Natural killer cell (primary cell): ENCODE measurements around the gene PPP2R2C. TPM values are rescaled to one million over a fixed set of nuclear protein-coding genes. Genes with fewer than 3 reads are reported as not detected.

ENCODE experiments used
- ATAC-seq, 3 donors: fragments of 150-1000 bp in 2 of 3; fragments of 200-7000 bp in 1 of 3; cut with Tn5 transposase; 1 replicate in 1 of 3; 2 replicates in 2 of 3; pipeline ENCODE4 v1.10.0; 2021; ENCODE audit warnings: mild to moderate bottlenecking in 2 of 3, moderate library complexity in 2 of 3
- DNase-seq, 2 donors: peaks; one replicate each; pipeline versions ENCODE4 v3.0.0 to v3.0.0-alpha.2; 2013 to 2021; ENCODE audit warnings: mixed read lengths in 1 of 2
- H3K27ac ChIP-seq: one replicate; pipeline ENCODE4 v1.5.1; 2013; ENCODE audit warnings: mild to moderate bottlenecking, low read length
- H3K27me3 ChIP-seq: one replicate; pipeline ENCODE4 v1.6.1; 2013; ENCODE audit warnings: low read length; ENCODE audit not compliant: control insufficient read depth, insufficient read depth
- H3K36me3 ChIP-seq: one replicate; pipeline ENCODE4 v1.6.1; 2013; ENCODE audit warnings: low read length; ENCODE audit not compliant: control insufficient read depth, insufficient read depth
- H3K4me1 ChIP-seq: one replicate; pipeline ENCODE4 v1.6.1; 2013; ENCODE audit warnings: low read length; ENCODE audit not compliant: control insufficient read depth, insufficient read depth
- H3K4me3 ChIP-seq: one replicate; pipeline ENCODE4 v1.5.1; 2013; ENCODE audit warnings: low read length
- H3K9me3 ChIP-seq: one replicate; pipeline ENCODE4 v1.6.1; 2013; ENCODE audit warnings: low read length; ENCODE audit not compliant: control insufficient read depth, insufficient read depth
- H3K27ac Mint-ChIP-seq, 2 donors: one replicate each; pipeline ENCODE4 v1.8.0; 2022; ENCODE audit warnings: mild to moderate bottlenecking in 2 of 2, mixed read lengths in 2 of 2, moderate library complexity in 1 of 2
- H3K27me3 Mint-ChIP-seq, 2 donors: one replicate each; pipeline ENCODE4 v1.8.0; 2022; ENCODE audit warnings: low read depth in 2 of 2, mixed read lengths in 2 of 2
- H3K36me3 Mint-ChIP-seq: one replicate; pipeline ENCODE4 v1.8.0; 2022; ENCODE audit warnings: mixed read lengths
- H3K4me1 Mint-ChIP-seq, 2 donors: one replicate each; pipeline ENCODE4 v1.8.0; 2022; ENCODE audit warnings: mixed read lengths in 2 of 2
- H3K4me3 Mint-ChIP-seq: one replicate; pipeline ENCODE4 v1.8.0; 2022; ENCODE audit warnings: mild to moderate bottlenecking, moderate library complexity, mixed read lengths
- H3K9me3 Mint-ChIP-seq, 2 donors: one replicate each; pipeline ENCODE4 v1.8.0; 2022; ENCODE audit warnings: mixed read lengths in 2 of 2
- WGBS: methylation state at CpG from one replicate; pipeline ENCODE4 v1.1.7; 2013; ENCODE audit warnings: missing lambda C conversion rate; ENCODE audit not compliant: insufficient coverage; 5-methylcytosine and 5-hydroxymethylcytosine counted together
- intact Hi-C: fragments of 100-400 bp; cut with micrococcal nuclease; formaldehyde crosslinking; loops from one replicate; pipeline ENCODE4 v1.14.2; 2022
- total RNA-seq, 4 donors: library from RNA; stranded (reverse); fragments of 120-200 nt in 1 of 4; gene quantifications; one replicate each; pipeline versions ENCODE4 v1.2.3 to v1.2.4, GENCODE V29; 2013 to 2022
- TF ChIP-seq, protein P1 (sequence below): fragments of 200-600 bp; IDR thresholded peaks from one replicate; pipeline ENCODE4 v1.8.0; 2022; ENCODE audit warnings: antibody characterized with exemption

PPP2R2C gene
- total RNA-seq, 3 donors from 2014 or later (not counting 1 experiment from before 2014, with no cell fraction given) = not detected

DNA sequence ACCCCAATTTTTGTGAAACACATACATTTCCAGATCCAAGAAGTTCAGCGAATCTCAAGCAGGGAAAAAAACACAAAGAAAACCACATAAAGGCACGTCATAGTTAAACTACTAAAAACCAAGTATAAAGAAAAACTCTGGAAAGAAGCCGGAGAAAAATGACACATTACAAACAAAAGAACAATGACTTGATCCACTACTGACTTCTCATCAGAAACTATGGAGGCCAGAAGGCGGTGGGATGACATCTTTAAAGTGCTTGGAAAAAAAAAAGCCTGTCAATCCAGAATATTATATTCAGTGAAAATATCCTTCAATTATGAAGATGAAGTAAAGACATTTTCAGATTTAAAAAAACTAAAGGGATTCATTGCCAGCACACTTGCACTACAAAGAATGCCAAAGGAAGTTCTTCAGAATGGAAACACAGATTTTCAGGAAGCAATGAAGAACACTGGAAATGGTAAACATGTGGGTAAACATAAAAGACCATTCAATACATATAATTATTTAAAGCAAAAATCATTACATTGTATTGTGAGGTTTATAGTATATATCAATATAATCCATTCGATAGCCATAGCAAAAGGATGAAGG, 32.6 kb upstream of the PPP2R2C start:
- TF ChIP-seq, protein P1, sequence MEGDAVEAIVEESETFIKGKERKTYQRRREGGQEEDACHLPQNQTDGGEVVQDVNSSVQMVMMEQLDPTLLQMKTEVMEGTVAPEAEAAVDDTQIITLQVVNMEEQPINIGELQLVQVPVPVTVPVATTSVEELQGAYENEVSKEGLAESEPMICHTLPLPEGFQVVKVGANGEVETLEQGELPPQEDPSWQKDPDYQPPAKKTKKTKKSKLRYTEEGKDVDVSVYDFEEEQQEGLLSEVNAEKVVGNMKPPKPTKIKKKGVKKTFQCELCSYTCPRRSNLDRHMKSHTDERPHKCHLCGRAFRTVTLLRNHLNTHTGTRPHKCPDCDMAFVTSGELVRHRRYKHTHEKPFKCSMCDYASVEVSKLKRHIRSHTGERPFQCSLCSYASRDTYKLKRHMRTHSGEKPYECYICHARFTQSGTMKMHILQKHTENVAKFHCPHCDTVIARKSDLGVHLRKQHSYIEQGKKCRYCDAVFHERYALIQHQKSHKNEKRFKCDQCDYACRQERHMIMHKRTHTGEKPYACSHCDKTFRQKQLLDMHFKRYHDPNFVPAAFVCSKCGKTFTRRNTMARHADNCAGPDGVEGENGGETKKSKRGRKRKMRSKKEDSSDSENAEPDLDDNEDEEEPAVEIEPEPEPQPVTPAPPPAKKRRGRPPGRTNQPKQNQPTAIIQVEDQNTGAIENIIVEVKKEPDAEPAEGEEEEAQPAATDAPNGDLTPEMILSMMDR = no peak

DNA sequence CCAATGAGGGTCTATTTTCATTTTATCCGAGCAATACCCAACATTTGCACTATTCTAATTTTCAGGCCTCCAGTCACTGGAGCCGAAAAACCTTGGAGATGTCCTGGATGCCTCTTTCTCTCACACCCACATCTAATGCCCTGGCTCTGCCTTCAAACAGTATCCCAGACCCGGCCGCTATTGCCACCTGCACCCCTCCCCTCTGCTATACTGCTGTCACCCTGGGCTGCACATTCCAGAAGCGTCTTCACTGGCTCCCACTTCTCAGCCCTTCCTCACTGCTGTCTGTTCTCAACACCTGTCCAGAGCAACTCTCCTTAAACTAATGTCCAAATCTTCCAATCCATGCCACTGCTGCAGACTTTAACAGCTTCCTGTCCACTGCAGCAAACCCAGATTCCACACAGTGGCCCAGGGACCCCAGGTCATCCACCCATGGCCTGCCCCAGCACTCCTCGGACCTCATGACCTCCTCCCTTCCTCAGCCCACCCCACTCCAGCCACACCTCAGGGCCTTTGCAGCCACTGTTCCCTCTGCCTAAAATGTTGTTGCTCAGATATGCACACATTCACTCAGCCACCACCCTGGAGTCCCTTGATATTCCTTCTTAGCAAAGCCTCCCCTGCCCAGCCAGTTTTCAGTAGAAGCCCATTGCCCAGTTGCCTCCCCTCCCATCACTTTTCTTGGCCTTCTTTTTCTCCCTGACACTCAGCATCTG, 30.5 kb upstream of the PPP2R2C start:
- Mint-ChIP-seq H3K27ac (no peak overlapping the region), H3K27me3 (peaks cover 15 to 30% of the 10 kb centered on the region in 2 donors), H3K4me3 (no peak overlapping the region), H3K4me1 (no peaks in the 10 kb centered on the region), H3K36me3 (peaks cover 17% of the 10 kb centered on the region), H3K9me3 (peaks cover 6 to 8% of the 10 kb centered on the region in 2 donors)
- Histone ChIP-seq H3K36me3 (no peaks in the 10 kb centered on the region), H3K4me1 (no peaks in the 10 kb centered on the region), H3K27ac (no peak overlapping the region), H3K9me3 (peaks cover 3% of the 10 kb centered on the region), H3K4me3 (no peak overlapping the region), H3K27me3 (no peaks in the 10 kb centered on the region)
- TF ChIP-seq, protein P1 = no peak
- WGBS = 71% methylated on average over 6 of the region's 6 CpGs
- no peak for ATAC-seq
- DNase-seq = no peak
- intact Hi-C loops = no loop called here

More for the DNA sequence above, 32.6 kb upstream of the PPP2R2C start:
- Histone ChIP-seq H3K4me3 (no peak overlapping the region), H3K9me3 (peaks cover 3% of the 10 kb centered on the region), H3K36me3 (no peaks in the 10 kb centered on the region), H3K27ac (no peak overlapping the region), H3K27me3 (no peaks in the 10 kb centered on the region), H3K4me1 (no peaks in the 10 kb centered on the region)
- Mint-ChIP-seq H3K27me3 (peaks cover 15 to 39% of the 10 kb centered on the region in 2 donors), H3K9me3 (peaks cover 6 to 8% of the 10 kb centered on the region in 2 donors), H3K4me3 (no peak overlapping the region), H3K27ac (no peak overlapping the region), H3K4me1 (no peaks in the 10 kb centered on the region), H3K36me3 (peaks cover 17% of the 10 kb centered on the region)
- intact Hi-C loops = no loop called here
- ATAC-seq (no peak), DNase-seq (no peak)
- 69% methylated on average over 3 of the region's 5 CpGs for WGBS

DNA sequence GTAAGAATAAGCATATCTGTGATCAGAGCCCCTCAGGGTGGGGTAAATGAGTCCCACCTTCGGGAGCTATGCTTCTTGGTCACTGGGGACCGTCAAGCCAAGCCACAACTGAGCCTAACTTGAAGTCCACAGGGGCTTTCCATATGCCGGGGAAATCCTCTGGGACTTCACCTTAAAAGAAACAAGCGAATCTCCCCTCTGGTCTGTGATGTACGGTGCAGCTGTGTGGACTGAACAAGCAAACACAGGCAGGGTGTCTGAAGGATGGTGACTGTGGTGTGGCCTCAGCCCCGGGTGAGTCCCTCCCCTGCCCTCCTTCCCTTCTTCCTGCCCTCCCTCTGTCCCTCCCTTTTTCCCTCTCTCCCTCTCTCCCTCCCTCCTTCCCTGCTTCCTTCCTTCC, 29.7 kb upstream of the PPP2R2C start:
- H3K27ac Mint-ChIP-seq = no peak overlapping the region
- H3K4me1 Mint-ChIP-seq = no peaks in the 10 kb centered on the region
- H3K36me3 ChIP-seq = no peaks in the 10 kb centered on the region
- no peak overlapping the region for H3K4me3 Mint-ChIP-seq
- 71% methylated on average over 6 of the region's 6 CpGs for WGBS
- H3K9me3 ChIP-seq = peaks cover 3% of the 10 kb centered on the region
- H3K27me3 ChIP-seq = no peaks in the 10 kb centered on the region
- H3K4me1 ChIP-seq = no peaks in the 10 kb centered on the region
- H3K9me3 Mint-ChIP-seq = peaks cover 6 to 8% of the 10 kb centered on the region in 2 donors
- intact Hi-C loops = no loop called here
- no peak for ATAC-seq
- H3K36me3 Mint-ChIP-seq = peaks cover 17% of the 10 kb centered on the region
- TF ChIP-seq, protein P1 = no peak
- no peak overlapping the region for H3K4me3 ChIP-seq
- no peak for DNase-seq
- H3K27ac ChIP-seq = no peak overlapping the region
- H3K27me3 Mint-ChIP-seq = peaks cover 15 to 30% of the 10 kb centered on the region in 2 donors
